ENCODE measurements around the gene OR56A5. TPM values are rescaled to one million over a fixed set of nuclear protein-coding genes. Genes with fewer than 3 reads are reported as not detected.

The OR56A5 gene
- total RNA-seq, 1 donor: not detected

DNA sequence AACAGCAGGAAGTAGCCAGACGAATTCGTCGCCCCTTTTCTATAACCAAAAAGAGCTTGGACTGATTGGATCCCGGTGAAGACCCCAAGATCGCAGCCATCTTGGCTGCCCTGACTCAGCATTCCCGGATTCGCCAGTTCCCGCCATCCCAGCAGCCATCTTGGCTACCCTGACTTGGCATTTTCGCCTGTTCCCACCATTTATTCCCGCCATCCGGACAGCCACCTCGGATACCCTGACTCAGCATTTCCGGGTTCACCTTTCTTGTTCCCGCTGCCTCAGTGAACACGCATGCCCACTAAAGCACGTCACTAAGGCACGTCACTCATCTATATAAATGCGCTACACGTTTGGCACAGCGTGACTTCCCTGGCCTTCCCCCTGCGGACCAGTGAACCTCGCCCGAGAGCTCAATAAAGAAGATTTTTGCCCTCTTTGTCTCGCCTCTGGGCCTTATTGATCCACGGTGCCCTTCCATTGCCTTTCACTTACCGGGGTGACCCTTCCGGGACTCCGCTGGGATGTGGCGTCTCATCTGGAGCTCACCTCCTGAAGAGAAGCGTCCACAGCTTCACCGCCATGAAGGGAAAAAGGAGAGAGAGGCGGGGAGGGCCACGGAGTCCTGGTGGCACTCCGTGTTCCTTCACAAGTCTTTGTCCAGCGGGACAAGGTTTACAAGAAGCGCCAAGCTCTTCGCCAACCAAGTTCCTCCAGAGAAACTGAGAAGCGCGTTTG lies 30.3 kb downstream of the OR56A5 start:
- DNase-seq (ENCODE audit: low read depth): no peak
- TF ChIP-seq, protein P1, sequence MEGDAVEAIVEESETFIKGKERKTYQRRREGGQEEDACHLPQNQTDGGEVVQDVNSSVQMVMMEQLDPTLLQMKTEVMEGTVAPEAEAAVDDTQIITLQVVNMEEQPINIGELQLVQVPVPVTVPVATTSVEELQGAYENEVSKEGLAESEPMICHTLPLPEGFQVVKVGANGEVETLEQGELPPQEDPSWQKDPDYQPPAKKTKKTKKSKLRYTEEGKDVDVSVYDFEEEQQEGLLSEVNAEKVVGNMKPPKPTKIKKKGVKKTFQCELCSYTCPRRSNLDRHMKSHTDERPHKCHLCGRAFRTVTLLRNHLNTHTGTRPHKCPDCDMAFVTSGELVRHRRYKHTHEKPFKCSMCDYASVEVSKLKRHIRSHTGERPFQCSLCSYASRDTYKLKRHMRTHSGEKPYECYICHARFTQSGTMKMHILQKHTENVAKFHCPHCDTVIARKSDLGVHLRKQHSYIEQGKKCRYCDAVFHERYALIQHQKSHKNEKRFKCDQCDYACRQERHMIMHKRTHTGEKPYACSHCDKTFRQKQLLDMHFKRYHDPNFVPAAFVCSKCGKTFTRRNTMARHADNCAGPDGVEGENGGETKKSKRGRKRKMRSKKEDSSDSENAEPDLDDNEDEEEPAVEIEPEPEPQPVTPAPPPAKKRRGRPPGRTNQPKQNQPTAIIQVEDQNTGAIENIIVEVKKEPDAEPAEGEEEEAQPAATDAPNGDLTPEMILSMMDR (IDR thresholded peaks at IDR 0.05; ENCODE audit: insufficient read depth, low read depth, low read length): no peak
- H3K4me3 ChIP-seq (ENCODE audit: low read depth, low read length): no peak overlapping the region

DNA sequence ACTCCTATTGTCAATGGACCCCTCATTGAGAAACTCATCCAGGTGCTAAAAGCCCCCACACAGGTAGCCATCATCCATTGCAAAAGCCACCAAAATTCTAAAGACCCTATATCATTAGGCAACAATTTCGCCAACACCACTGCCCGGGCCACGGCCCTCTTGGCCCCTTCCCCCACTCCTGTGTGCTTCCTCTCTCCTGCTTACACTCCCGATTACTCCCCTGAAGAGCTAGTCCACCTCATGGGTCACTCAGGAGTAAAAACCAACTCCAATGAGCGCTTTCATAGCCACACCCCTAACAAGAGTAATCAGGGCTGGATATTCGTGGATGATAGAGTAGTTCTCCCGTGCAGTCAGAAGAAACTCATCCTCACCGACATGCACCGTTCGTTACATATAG lies 35.2 kb downstream of the OR56A5 start:
- H3K4me3 ChIP-seq (ENCODE audit: low read depth, low read length): no peak overlapping the region
- no peak for DNase-seq (ENCODE audit: low read depth)
- TF ChIP-seq, protein P1 (IDR thresholded peaks at IDR 0.05; ENCODE audit: insufficient read depth, low read depth, low read length): no peak

DNA sequence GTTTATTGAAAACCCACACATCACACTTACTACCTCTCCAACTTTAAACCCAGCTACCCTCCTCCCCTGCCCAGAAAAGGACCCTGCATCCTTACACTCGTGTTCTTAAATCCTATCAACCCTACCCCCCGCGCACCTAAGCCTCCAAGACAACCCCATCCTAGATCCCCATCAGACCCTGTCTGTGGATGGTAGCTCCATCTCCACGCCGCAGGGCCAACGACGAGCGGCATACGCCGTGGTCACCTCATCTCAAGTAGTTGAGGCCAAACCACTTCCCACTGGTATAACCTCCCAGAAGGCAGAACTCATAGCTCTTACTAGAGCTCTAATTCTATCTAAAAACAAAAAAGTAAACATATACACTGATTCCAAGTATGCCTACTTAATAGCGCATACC lies 35.6 kb downstream of the OR56A5 start:
- no peak overlapping the region for H3K4me3 ChIP-seq (ENCODE audit: low read depth, low read length)
- TF ChIP-seq, protein P1 (IDR thresholded peaks at IDR 0.05; ENCODE audit: insufficient read depth, low read depth, low read length): no peak
- no peak for DNase-seq (ENCODE audit: low read depth)

DNA sequence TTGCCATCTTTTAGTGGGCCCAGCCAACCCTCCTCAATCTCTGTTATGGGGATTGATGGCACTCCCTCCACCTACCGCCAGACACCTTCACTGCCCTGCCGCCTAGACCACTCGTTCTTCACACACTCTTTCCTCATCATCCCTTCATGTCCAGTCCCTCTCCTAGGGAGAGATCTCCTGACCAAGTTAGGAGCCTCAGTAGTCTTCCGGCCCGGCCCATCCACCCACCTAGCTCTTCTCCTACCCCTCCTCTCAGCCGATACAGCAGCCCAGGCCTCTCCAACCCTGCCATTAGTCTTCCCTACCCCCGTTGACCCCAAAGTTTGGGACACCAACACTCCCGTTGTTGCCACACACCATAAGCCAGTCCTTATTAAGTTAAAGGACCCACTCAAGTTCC lies 37.2 kb downstream of the OR56A5 start:
- DNase-seq (ENCODE audit: low read depth): no peak
- no peak overlapping the region for H3K4me3 ChIP-seq (ENCODE audit: low read depth, low read length)
- TF ChIP-seq, protein P1 (IDR thresholded peaks at IDR 0.05; ENCODE audit: insufficient read depth, low read depth, low read length): no peak

DNA sequence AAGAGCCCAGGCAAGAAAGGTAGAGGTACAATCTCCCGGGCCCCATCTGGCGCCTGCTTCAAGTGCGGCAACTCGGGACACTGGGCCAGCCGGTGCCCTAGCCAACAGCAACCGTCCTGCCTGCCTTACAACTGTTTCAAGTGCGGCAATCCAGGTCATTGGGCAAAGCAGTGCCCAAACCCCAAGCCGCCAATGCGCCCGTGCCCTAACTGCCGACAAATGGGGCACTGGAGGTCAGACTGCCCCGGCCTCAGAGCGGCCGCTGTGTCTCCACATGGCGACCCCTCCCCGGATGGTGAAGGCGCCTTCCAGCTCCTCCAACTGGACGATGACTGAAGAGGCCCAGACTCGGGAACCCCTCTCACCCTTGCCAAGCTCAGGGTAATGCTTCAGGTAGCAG lies 37.7 kb downstream of the OR56A5 start:
- no peak for DNase-seq (ENCODE audit: low read depth)
- H3K4me3 ChIP-seq (ENCODE audit: low read depth, low read length): no peak overlapping the region
- TF ChIP-seq, protein P1 (IDR thresholded peaks at IDR 0.05; ENCODE audit: insufficient read depth, low read depth, low read length): no peak

DNA sequence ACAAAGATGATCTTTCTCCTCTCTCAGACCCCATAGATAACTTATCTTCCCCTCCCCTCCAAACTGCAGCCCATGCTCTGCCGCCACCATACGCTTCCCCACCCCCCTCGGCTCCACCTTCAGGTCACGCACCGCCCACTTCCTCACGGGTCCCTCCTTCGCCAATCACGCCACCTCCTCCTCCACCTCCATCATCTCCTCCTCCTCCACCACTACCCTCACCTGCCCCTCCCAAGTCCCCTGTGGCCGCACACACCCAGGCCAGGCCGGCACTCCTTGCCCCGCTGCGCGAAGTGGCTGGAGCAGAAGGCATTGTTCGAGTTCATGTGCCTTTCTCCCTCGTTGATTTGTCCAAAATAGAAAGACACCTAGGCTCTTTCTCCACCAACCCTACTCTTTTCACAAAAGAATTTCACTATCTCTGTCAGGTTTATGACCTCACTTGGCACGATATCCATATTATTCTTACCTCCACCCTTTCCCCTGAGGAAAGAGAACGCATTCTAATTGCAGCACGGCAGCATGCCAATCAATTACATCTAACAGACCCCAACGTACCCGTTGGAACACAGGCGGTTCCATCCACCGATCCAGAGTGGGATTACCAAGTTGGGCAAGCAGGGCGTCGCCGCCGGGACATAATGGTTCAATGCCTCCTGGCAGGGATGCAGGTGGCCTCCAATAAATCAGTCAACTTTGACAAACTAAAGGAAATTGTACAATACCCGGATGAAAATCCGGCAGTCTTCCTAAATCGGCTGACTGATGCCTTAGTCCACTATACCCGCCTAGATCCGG lies 38.5 kb downstream of the OR56A5 start:
- H3K4me3 ChIP-seq (ENCODE audit: low read depth, low read length): no peak overlapping the region
- DNase-seq (ENCODE audit: low read depth): no peak
- TF ChIP-seq, protein P1 (IDR thresholded peaks at IDR 0.05; ENCODE audit: insufficient read depth, low read depth, low read length): no peak
